Lung (tissue), 12 donors: ENCODE results near the gene MYZAP. TPM values are rescaled to one million over a fixed set of nuclear protein-coding genes. Genes with fewer than 3 reads are reported as not detected.

Experiments used
- ATAC-seq: fragments of 200-7000 bp; cut with Tn5 transposase; one replicate; pipeline ENCODE4 v1.9.1; 2020; ENCODE audit warnings: moderate number of reproducible peaks; ENCODE audit not compliant: insufficient read depth, low FRiP score
- DNase-seq, 3 donors: peaks; one replicate each; pipeline ENCODE4 v3.0.0-alpha.2; 2013 to 2017
- H3K27ac ChIP-seq, 2 donors: one replicate each; pipeline ENCODE4 v1.5.1; 2013; ENCODE audit warnings: mild to moderate bottlenecking in 2 of 2, moderate library complexity in 2 of 2, control low read depth in 1 of 2, inconsistent platforms in 1 of 2, low read depth in 1 of 2, low read length in 1 of 2
- H3K27me3 ChIP-seq, 3 donors: one replicate each; pipeline ENCODE4 v1.5.1; 2013; ENCODE audit warnings: low read length in 2 of 3; ENCODE audit not compliant: control insufficient read depth in 3 of 3, insufficient read depth in 3 of 3
- H3K36me3 ChIP-seq, 4 donors: one replicate each; pipeline ENCODE4 v1.5.1; 2013; ENCODE audit warnings: low read length in 4 of 4, mild to moderate bottlenecking in 1 of 4, moderate library complexity in 1 of 4; ENCODE audit not compliant: control insufficient read depth in 4 of 4, insufficient read depth in 4 of 4
- H3K4me1 ChIP-seq, 5 donors: one replicate each; pipeline ENCODE4 v1.5.1; 2013; ENCODE audit warnings: low read length in 5 of 5, mild to moderate bottlenecking in 2 of 5, moderate library complexity in 1 of 5; ENCODE audit not compliant: control insufficient read depth in 5 of 5, insufficient read depth in 5 of 5
- H3K4me3 ChIP-seq: one replicate; pipeline ENCODE4 v1.5.1; 2013; ENCODE audit warnings: mild to moderate bottlenecking, control low read depth, moderate library complexity
- H3K9ac ChIP-seq, 2 donors: one replicate each; pipeline ENCODE4 v1.5.1; 2013; ENCODE audit warnings: low read length in 2 of 2, control low read depth in 1 of 2; ENCODE audit not compliant: insufficient read depth in 1 of 2
- H3K9me3 ChIP-seq, 4 donors: one replicate each; pipeline ENCODE4 v1.5.1; 2013; ENCODE audit warnings: low read length in 3 of 4, mild to moderate bottlenecking in 1 of 4, moderate library complexity in 1 of 4; ENCODE audit not compliant: control insufficient read depth in 4 of 4, insufficient read depth in 3 of 4
- CTCF ChIP-seq: IDR thresholded peaks from 2 replicates; pipeline ENCODE4 v1.5.1; 2012; ENCODE audit warnings: mild to moderate bottlenecking; ENCODE audit errors: control extremely low read depth, extremely low read depth
- WGBS, 2 donors: extraction: QIAGEN DNeasy Blood & Tissue Kit; methylation state at CpG; one replicate each; pipeline ENCODE4 v1.1.7; 2013; 5-methylcytosine and 5-hydroxymethylcytosine counted together
- polyA plus RNA-seq, 2 donors: library from polyadenylated mRNA; stranded (reverse); fragments of 200-250 nt; gene quantifications; one replicate each; pipeline ENCODE4 v1.2.1, GENCODE V29; 2013
- total RNA-seq, 2 donors: library from RNA; depleted of rRNA in 1 of 2; stranded (reverse); fragments of >200 nt in 1 of 2; gene quantifications; one replicate each; pipeline ENCODE4 v1.2.1, GENCODE V29; 2014 to 2021
- donor health status: control.
- donor health status: control.
- donor health status: Bipolar disorder and iron deficiency.
- donor health status: healthy.
- donor health status: DM: yes; HTN: yes; CAD: no.

MYZAP gene
- total and polyA plus RNA-seq, 4 donors = 6.9 to 36.9 (median 11.6) TPM

DNA sequence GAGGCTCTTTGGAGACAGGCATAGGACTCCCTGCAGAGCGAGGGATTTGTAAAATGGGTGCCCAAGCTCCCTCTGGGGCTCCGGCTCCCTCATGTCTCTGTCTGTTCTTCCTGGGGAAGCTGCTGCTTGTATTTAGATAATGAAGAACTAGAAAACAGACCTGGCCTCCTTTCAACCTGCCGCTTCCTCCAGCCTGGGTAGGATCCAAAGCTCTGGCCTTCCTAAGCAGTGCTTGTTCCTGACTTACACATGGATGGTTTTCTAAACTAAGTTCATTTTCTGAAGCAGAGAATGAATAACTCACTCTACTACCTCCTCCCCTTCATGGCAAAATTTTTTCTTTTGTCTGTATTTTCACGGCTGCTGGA, 36.9 kb upstream of the MYZAP start:
- DNase-seq (no peak), ATAC-seq (no peak)
- H3K36me3 ChIP-seq = no peaks in the 10 kb centered on the region
- H3K9me3 ChIP-seq = no peaks in the 10 kb centered on the region
- no peak for TF ChIP-seq CTCF
- H3K27me3 ChIP-seq = no peaks in the 10 kb centered on the region
- peak overlapping the region; percentile 14 to 89 for H3K27ac ChIP-seq
- H3K4me1 ChIP-seq = peaks cover 14 to 46% (median 21%) of the 10 kb centered on the region in 5 donors
- no peak overlapping the region for H3K4me3 ChIP-seq
- H3K9ac ChIP-seq = no peak overlapping the region
- 72 to 74% methylated on average over 4 of the region's 4 CpGs for WGBS, 2 donors

- Histone ChIP-seq H3K4me1 (peaks cover 14 to 46% (median 23%) of the 10 kb centered on the region in 5 donors), H3K36me3 (no peaks in the 10 kb centered on the region), H3K27ac (peak overlapping the region; percentile 14 to 89), H3K9ac (no peak overlapping the region), H3K9me3 (no peaks in the 10 kb centered on the region), H3K4me3 (no peak overlapping the region), H3K27me3 (no peaks in the 10 kb centered on the region)
- peak in 1 of 3 donors; percentile 48 for DNase-seq
- ATAC-seq = no peak
- no peak for TF ChIP-seq CTCF
- 92% methylated on average over 3 of the region's 3 CpGs for WGBS, 2 donors
Measured at GRCh38 chr15:57555270-57555669, 36.4 kb upstream of the MYZAP start.

DNA sequence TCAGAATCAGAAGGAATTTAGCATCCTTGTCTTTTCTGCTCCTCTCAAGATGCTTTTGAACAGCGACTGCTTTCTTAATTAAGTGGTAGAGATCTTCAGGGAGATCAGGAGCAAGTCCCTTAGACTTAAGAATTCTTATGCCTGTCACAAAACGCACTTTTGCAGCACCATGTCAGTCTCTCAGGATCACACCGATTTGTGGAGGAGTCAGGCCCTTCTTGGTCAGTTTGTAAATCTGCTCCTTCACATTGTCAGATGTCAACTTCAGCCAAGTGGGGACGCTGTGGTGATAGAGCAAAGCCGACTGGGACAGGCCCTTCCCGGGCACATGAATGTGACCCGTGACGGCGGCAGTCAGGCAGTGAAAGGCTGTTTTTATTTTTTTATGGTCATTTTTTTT, 35.7 kb upstream of the MYZAP start:
- ATAC-seq = no peak
- H3K27ac ChIP-seq = no peak overlapping the region

More for the DNA sequence above, 35.7 kb upstream of the MYZAP start:
- H3K9ac ChIP-seq = no peak overlapping the region
- peaks cover 11 to 45% (median 21%) of the 10 kb centered on the region in 5 donors for H3K4me1 ChIP-seq
- no peak for DNase-seq
- TF ChIP-seq CTCF = no peak
- WGBS, 2 donors = 85 to 93% methylated on average over 9 of the region's 9 CpGs
- H3K4me3 ChIP-seq = no peak overlapping the region
- no peaks in the 10 kb centered on the region for H3K9me3 ChIP-seq
- no peaks in the 10 kb centered on the region for H3K36me3 ChIP-seq
- no peaks in the 10 kb centered on the region for H3K27me3 ChIP-seq
